NCI-H345 treated with DMSO at 0.1 percent for 48 hours (cell line): ENCODE measurements around the gene DEPDC5.
"Not testable (repeated sequence)": the region's sequence is repeated elsewhere in the genome, so short reads cannot be mapped to it uniquely, and the experiment has no call there.

Source experiments
- DNase-seq: peaks from one replicate; lab custom pipeline; 2025; ENCODE audit not compliant: unreplicated experiment; lab: John Stamatoyannopoulos, UW

The DEPDC5 gene

GRCh38 chr22:31813898-31814297, 60.1 kb downstream of the DEPDC5 start:
- DNase-seq, result not testable (repeated sequence)

DNA sequence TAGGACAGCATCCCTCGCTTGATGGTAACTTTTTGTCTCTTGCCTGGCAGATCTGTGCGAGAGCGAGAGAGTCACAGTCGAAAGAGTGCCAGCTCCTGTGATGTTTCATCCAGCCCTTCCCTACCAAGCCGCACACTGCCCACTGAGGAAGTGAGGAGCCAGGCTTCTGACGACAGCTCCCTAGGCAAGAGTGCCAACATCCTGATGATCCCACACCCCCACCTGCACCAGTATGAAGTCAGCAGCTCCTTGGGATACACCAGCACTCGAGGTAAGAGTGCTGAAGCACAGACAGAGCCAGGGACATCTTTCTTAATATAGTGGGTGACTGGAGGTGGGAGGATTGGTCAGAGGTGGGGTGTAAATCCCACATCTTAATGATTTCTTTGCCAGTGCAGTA, 61.1 kb downstream of the DEPDC5 start:
- no peak for DNase-seq

DNA sequence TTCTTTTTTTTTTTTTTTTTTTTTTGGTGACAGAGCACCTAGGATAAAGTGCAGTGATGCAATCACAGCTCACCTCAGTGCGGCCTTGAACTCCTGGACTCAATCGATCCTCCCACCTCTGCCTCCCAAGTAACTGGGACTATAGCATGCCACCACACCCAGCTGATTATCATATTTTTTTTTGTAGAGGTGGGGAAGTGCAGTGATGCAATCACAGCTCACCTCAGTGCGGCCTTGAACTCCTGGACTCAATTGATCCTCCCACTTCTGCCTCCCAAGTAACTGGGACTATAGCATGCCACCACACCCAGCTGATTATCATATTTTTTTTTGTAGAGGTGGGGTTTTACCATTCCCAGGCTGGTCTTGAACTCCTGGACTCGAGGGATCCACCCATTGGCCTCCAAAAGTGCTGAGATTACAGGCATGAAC, 61.6 kb downstream of the DEPDC5 start:
- not testable (repeated sequence) for DNase-seq

DNA sequence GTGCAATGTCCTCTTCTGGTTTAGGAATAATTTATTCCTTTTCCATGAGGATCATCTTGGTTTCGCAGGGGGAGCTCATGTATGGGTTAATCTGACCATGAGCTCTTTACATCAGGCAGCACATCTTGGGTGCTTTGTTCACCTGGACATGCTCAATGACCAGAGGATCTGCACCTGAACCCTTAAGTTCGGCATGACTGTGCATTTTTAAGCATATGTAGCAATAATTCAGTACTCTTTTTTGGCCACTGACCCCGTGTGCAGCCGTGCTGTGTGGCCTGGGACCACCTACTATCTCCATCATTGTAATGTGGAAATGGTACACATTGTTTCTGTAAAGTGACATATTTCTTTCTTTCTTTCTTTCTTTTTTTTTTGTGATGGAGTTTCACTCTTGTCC, 62.9 kb downstream of the DEPDC5 start:
- no peak for DNase-seq

DNA sequence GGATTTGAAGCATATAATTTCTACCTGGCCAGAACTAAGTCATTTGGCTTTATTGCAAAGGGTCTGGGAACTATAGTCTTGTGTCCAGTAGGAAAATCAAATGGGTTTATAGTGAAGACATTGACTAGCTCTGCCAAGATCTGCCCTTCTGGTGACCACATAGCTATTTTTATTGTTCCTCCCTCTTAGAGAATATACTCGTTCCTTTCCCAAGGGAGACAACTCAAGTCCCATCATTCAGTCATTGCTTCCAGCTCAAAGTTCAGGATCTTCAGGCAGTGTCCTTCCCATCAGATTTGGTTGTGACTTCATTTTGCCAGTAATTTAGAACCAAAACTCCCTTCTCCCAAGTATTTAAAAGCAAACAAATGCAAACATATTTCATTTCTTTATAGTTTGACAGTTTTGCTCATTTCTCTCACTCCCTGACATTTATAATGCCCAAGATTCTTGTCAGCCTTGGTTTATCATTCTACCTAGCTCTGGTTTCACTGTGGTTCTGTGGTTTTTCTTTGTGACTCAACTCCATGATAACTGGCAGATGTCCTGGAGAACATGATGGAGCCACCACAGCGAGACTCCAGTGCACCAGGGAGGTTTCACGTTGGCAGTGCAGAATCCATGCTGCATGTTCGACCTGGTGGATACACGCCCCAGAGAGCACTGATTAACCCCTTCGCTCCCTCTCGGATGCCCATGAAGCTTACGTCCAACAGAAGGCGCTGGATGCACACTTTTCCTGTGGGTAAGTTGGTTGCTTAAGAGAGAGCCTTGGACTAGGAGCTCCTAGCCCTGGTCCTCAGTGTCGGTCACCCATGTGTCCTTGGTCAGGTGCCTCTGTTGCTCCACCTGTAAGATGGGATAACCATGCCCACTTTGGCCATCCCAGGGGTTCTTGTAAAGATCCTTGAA, 64.9 kb downstream of the DEPDC5 start:
- DNase-seq, result no peak

- no peak for DNase-seq
These were observed 66.8 kb downstream of the DEPDC5 start for GRCh38 chr22:31820655-31821054.

- no peak for DNase-seq
These were observed 67.8 kb downstream of the DEPDC5 start for GRCh38 chr22:31821572-31821971.

GRCh38 chr22:31822523-31822922, 68.7 kb downstream of the DEPDC5 start:
- no peak for DNase-seq

GRCh38 chr22:31825513-31825912, 71.7 kb downstream of the DEPDC5 start:
- DNase-seq, result no peak

DNA sequence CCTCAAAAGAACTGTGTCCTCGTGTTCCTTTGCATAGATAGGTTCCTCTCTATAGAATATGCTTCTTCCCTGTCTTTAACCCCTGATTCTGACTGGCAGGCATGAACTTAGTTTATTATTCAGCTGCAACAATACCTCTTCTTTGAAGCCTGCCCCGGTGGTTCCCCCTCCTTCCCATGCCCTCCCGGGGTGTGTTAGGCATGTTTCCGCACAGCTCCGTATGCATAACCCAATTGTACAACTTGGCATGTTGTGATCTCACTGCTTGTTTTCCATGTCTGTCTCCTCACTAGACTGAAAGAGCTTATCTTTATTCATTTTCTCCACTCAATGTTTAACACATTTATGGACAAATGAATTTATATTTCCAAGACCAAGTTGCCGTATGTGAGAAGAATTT, 72.6 kb downstream of the DEPDC5 start:
- DNase-seq, result no peak

GRCh38 chr22:31828739-31829138, 74.9 kb downstream of the DEPDC5 start:
- no peak for DNase-seq

- no peak for DNase-seq
These were observed 75.7 kb downstream of the DEPDC5 start for GRCh38 chr22:31829505-31829904.

DNA sequence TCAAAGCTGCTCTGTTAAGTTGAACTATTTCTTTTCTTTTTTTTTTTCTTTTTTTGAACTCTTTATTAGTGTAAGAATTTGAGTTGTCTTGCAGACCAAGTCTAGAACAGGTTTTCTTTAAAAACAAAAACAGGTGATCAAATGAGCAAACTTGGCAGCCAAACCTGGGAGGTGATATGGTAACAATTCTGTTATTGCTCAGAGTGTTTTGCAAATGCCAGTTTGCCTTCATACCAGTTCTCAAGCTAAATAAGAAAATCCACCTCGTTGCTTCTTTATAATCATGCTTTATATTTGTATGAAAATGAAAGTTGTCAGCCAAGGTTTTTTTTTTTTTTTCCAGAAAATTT, 76.9 kb downstream of the DEPDC5 start:
- no peak for DNase-seq

DNA sequence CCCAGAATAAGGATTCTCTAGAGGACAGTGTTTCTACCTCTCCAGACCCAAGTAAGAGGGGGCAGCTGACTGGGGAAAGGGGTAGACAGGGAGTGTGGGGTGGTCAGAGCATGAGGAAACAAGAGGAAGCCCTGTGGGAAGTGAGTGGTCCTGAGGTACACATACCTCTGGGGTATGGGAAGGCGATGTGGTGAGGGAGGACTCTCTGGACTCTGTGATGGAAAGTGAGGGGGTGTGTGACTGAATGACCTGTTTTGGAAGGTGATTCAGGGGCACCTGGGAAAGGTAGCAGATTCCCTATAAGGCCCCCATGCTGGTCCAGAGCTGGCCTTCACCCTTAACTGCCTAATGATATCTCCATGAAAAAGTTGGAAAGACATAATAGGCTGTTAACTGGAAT, 80.1 kb downstream of the DEPDC5 start:
- no peak for DNase-seq

GRCh38 chr22:31836010-31836409, 82.2 kb downstream of the DEPDC5 start:
- DNase-seq, result no peak

- DNase-seq, result no peak
These were observed 85.1 kb downstream of the DEPDC5 start for GRCh38 chr22:31838917-31839316.

GRCh38 chr22:31839986-31840385, 86.2 kb downstream of the DEPDC5 start:
- DNase-seq, result no peak

GRCh38 chr22:31840585-31840984, 86.8 kb downstream of the DEPDC5 start:
- DNase-seq, result no peak

DNA sequence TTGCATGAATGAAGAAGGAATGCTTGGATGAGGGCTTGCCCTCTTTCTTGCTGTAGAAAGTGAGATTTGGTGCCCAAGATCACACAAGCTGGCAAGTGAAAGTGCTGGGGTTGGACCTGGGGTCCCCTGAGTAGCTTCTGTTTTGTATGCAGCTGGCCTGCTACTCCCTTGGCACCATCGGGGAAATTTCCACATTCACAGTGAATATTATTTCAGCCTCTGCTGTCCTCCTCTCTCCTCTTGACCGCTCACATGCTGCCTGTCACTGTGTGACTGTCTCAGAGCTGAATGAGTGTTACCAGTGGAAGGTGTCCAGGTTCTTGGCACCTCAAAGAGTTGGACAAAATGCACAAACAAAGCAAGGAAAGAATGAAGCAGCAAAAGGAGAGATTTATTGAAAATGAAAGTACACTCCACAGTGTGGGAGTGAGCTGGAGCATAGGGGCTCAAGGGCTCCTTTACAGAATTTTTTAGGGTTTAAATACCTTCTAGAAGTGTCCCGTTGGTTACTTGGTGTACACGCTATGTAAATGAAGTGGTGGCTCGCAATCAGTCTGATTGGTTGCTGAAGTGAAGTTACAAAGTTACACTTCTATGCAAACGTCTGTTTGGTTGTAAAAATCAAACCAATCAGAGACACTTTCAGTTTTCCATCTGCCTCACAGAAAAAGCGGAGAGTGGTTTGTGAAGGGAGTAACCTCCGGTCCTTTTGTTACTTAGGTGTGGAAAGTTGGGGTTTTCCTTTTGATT, 87.4 kb downstream of the DEPDC5 start:
- no peak for DNase-seq

DNA sequence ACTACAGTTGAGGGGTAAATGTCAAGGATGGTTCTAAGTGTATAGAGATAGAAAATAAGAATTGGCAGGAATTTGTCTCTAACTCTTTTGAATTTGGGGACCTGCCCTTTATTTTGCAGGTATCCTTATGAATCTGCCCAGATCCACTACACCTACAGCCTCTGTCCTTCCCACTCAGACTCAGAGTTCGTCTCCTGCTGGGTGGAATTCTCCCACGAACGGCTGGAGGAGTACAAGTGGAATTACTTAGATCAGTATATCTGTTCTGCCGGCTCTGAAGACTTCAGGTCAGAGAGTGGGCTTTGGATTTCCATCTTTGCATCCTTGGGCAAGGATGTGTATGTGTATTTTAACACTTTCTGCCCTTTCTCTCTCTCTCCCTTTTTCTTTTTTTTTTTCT, 89.7 kb downstream of the DEPDC5 start:
- DNase-seq, result no peak

- no peak for DNase-seq
These were observed 91.1 kb downstream of the DEPDC5 start for GRCh38 chr22:31844941-31845340.
